HepG2 (cell line): ENCODE measurements around the gene GLIPR1L2. TPM values are rescaled to one million over a fixed set of nuclear protein-coding genes. Genes with fewer than 3 reads are reported as not detected.

Experiments
- ATAC-seq: fragments of 200-7000 bp; cut with Tn5 transposase; 3 replicates; pipeline ENCODE4 v1.9.1; 2020; ENCODE audit warnings: mild to moderate bottlenecking, moderate library complexity
- BruUV-seq: library from RNA; stranded (reverse); fragments of 400-500 nt; replicated peaks from 2 replicates; lab custom pipeline; 2021; lab: Mats Ljungman, UMichigan
- CTCF ChIA-PET: fragments of 300-600 bp; formaldehyde crosslinking; extraction: SDS; loops from one replicate; lab custom pipeline; 2021; ENCODE audit warnings: low total read pairs, inconsistent platforms, low intra/inter-chr PET ratio; lab: Yijun Ruan, JAX
- POLR2A ChIA-PET: fragments of 350-600 bp; sonication (Branson Sonifier 250); formaldehyde crosslinking; loops from one replicate; lab custom pipeline; 2020; ENCODE audit warnings: antibody characterized with exemption, inconsistent platforms; lab: Yijun Ruan, JAX
- DNase-seq: peaks from one replicate; pipeline ENCODE4 v3.0.0-alpha.2; 2015; ENCODE audit warnings: low spot score
- FAIRE-seq: peaks from 3 replicates; lab custom pipeline; 2011; peaks lifted over from hg19 to GRCh38; lab: Jason Lieb, UNC
- H2AFZ ChIP-seq: one replicate; pipeline ENCODE4 v1.6.1; 2011; ENCODE audit warnings: low read length, inconsistent platforms
- H3K27ac ChIP-seq: fragments of 300-600 bp; 3 replicates; pipeline ENCODE4 v1.8.0; 2011; ENCODE audit warnings: mixed run types, mild to moderate bottlenecking, mixed read lengths, low read length, inconsistent platforms; ENCODE audit not compliant: insufficient read depth; ENCODE audit errors: extremely low read length
- H3K27me3 ChIP-seq, 2 experiments: fragments of 200-600 bp in 1 of 2; 2 replicates in 1 of 2; 3 replicates in 1 of 2; pipeline versions ENCODE4 v1.6.0 to v1.8.0; 2011; ENCODE audit warnings: low read length in 2 of 2, mild to moderate bottlenecking in 2 of 2, moderate library complexity in 2 of 2, inconsistent platforms in 1 of 2; ENCODE audit not compliant: insufficient read depth in 2 of 2, control insufficient read depth in 1 of 2
- H3K36me3 ChIP-seq, 2 experiments: fragments of 200-600 bp in 1 of 2; replicated peaks in 1 of 2; 2 replicates in 1 of 2; 3 replicates in 1 of 2; pipeline versions ENCODE4 v1.5.1 to v1.8.0; 2011; ENCODE audit warnings: low read length in 2 of 2, inconsistent platforms in 1 of 2; ENCODE audit not compliant: insufficient read depth in 2 of 2, control insufficient read depth in 1 of 2
- H3K4me1 ChIP-seq: 2 replicates; pipeline ENCODE4 v1.5.1; 2012; ENCODE audit warnings: low read length, inconsistent platforms; ENCODE audit not compliant: insufficient read depth
- H3K4me2 ChIP-seq: 2 replicates; pipeline ENCODE4 v1.6.0; 2011; ENCODE audit warnings: low read depth, low read length, inconsistent platforms
- H3K4me3 ChIP-seq, 3 experiments: fragments of 200-600 bp in 1 of 3; sonication (generic), shearing (Covaris generic) in 1 of 3; replicated peaks in 1 of 3; 2 replicates each; pipeline ENCODE4 v1.5.1; 2011 to 2016; ENCODE audit warnings: low read length in 3 of 3, inconsistent platforms in 2 of 3, low read depth in 2 of 3, mild to moderate bottlenecking in 2 of 3, control low read depth in 1 of 3, mixed read lengths in 1 of 3; ENCODE audit not compliant: insufficient read depth in 1 of 3
- H3K79me2 ChIP-seq: one replicate; pipeline ENCODE4 v1.6.1; 2011; ENCODE audit warnings: low read length, inconsistent platforms; ENCODE audit not compliant: insufficient read depth
- H3K9ac ChIP-seq: 2 replicates; pipeline ENCODE4 v1.6.0; 2011; ENCODE audit warnings: mild to moderate bottlenecking, low read depth, low read length, inconsistent platforms; ENCODE audit not compliant: insufficient read depth
- H3K9me3 ChIP-seq: 2 replicates; pipeline ENCODE4 v1.5.1; 2012; ENCODE audit warnings: mild to moderate bottlenecking, low read length
- H4K20me1 ChIP-seq: 2 replicates; pipeline ENCODE4 v1.6.0; 2011; ENCODE audit warnings: inconsistent platforms, mild to moderate bottlenecking, low read length, moderate library complexity; ENCODE audit not compliant: insufficient read depth
- ATF7-NPFF ChIP-seq: sonication (generic); formaldehyde crosslinking; IDR thresholded peaks from 2 replicates; pipeline ENCODE4 v1.8.1; 2023; ENCODE audit warnings: mild to moderate bottlenecking, low read depth, missing genetic modification reagents, moderate library complexity
- BHLHE40 ChIP-seq: IDR thresholded peaks from 2 replicates; pipeline ENCODE4 v1.6.1; 2011; ENCODE audit warnings: low read length, improper control_type of control experiment
- FOXO1 ChIP-seq: sonication (generic); formaldehyde crosslinking; IDR thresholded peaks from 2 replicates; pipeline ENCODE4 v1.4.0; 2020; ENCODE audit warnings: missing genetic modification reagents
- FUBP1 ChIP-seq: sonication (generic); formaldehyde crosslinking; IDR thresholded peaks from 2 replicates; pipeline ENCODE4 v1.5.1; 2020; ENCODE audit warnings: missing genetic modification reagents, mild to moderate bottlenecking, borderline replicate concordance
- KDM2A ChIP-seq: sonication (generic); formaldehyde crosslinking; IDR thresholded peaks from 2 replicates; pipeline ENCODE4 v1.4.0; 2020; ENCODE audit warnings: low read depth, missing genetic modification reagents, borderline replicate concordance
- MTF1 ChIP-seq: sonication (generic); formaldehyde crosslinking; IDR thresholded peaks from 2 replicates; pipeline ENCODE4 v1.5.0; 2020; ENCODE audit warnings: missing genetic modification reagents
- NR2F6 ChIP-seq, 2 experiments: IDR thresholded peaks; 2 replicates each; pipeline ENCODE4 v1.6.1; 2016; ENCODE audit warnings: antibody characterized with exemption in 1 of 2, mild to moderate bottlenecking in 1 of 2
- TRIM24 ChIP-seq: sonication (generic); formaldehyde crosslinking; IDR thresholded peaks from 2 replicates; pipeline ENCODE4 v1.8.0; 2022; ENCODE audit warnings: mild to moderate bottlenecking, missing genetic modification reagents
- ZBTB38 ChIP-seq: sonication (generic); formaldehyde crosslinking; IDR thresholded peaks from 2 replicates; pipeline ENCODE4 v1.5.1; 2020; ENCODE audit warnings: mild to moderate bottlenecking, missing genetic modification reagents
- ZNF44 ChIP-seq: sonication (generic); formaldehyde crosslinking; IDR thresholded peaks from 2 replicates; pipeline ENCODE4 v1.5.1; 2020; ENCODE audit warnings: mild to moderate bottlenecking, missing genetic modification reagents
- ZNF878 ChIP-seq: sonication (generic); formaldehyde crosslinking; IDR thresholded peaks from 2 replicates; pipeline ENCODE4 v1.8.1; 2023; ENCODE audit warnings: mild to moderate bottlenecking, missing genetic modification reagents, moderate library complexity
- ZSCAN22 ChIP-seq: sonication (generic); formaldehyde crosslinking; IDR thresholded peaks from 2 replicates; pipeline ENCODE4 v1.4.0; 2020; ENCODE audit warnings: mild to moderate bottlenecking, missing genetic modification reagents
- WGBS: methylation state at CpG from one replicate; pipeline ENCODE4 v1.1.6; 2017; ENCODE audit warnings: low lambda C conversion rate; 5-methylcytosine and 5-hydroxymethylcytosine counted together
- in situ Hi-C: cut with HindIII; loops from 2 replicates; pipeline ENCODE4 v1.10.0; 2017; ENCODE audit warnings: low pct_unique_long_range_greater_than_20kb; ENCODE audit not compliant: extremely low pct_ligation_motif_present
- intact Hi-C: fragments of 100-400 bp; cut with micrococcal nuclease; formaldehyde crosslinking; loops from one replicate; pipeline ENCODE4 v1.10.0; 2022; ENCODE audit not compliant: unreplicated experiment
- polyA plus RNA-seq, 8 experiments: library from polyadenylated mRNA; depleted of rRNA in 3 of 8; stranded (reverse) in 7 of 8; unstranded in 1 of 8; fragments of >200 nt; fragmentation: Illumina TruSeq in 4 of 8; extraction: Trizol in 4 of 8; gene quantifications; 2 replicates each; pipeline versions ENCODE4 v1.2.1 to v1.2.3, GENCODE V29; 2011 to 2016; ENCODE audit warnings: low read depth in 4 of 8, missing spikeins in 1 of 8, mixed read lengths in 1 of 8; ENCODE audit not compliant: insufficient read depth in 1 of 8
- total RNA-seq, 5 experiments: library from RNA; depleted of rRNA; stranded (reverse); fragments of >200 nt; fragmentation: Illumina TruSeq; extraction: Trizol; gene quantifications; 2 replicates each; pipeline ENCODE4 v1.2.3, GENCODE V29; 2016; ENCODE audit warnings: low read depth in 1 of 5
- TF ChIP-seq, protein P1 (sequence below): sonication (generic); formaldehyde crosslinking; IDR thresholded peaks from 2 replicates; pipeline ENCODE4 v1.5.1; 2020; ENCODE audit warnings: mild to moderate bottlenecking, missing genetic modification reagents, borderline replicate concordance
- TF ChIP-seq, protein P2 (sequence below): conservative IDR thresholded peaks from 2 replicates; pipeline ENCODE4 v1.6.1; 2018; ENCODE audit warnings: missing genetic modification reagents

Gene GLIPR1L2
- total and polyA plus RNA-seq, 2 of the 13 experiments (the other 11 are each of a cell fraction or from before 2014, with no cell fraction given) = not detected

DNA sequence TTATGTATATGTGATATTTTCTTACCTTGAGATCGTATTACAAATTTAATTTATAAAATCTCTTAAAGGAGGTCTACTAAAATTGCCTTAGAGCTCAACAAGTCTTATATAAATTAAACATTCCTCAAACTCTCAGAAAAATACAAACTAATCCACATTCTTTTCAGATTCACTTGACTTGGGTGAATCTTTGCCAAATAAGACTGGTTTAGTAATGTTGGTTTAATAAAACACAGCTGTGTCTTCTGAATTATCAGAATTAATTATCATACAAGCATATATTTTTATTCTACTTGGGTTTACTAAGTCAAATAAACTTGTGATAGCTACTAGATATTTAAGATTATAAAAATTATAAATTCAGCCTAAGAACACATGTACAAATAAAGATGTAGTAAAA, 13.3 kb downstream of the GLIPR1L2 start:
- no TSS peak for BruUV-seq

More for the DNA sequence above, 13.3 kb downstream of the GLIPR1L2 start:
- H3K4me2 ChIP-seq = no peak overlapping the region
- no peaks in the 10 kb centered on the region for H4K20me1 ChIP-seq
- H3K4me1 ChIP-seq = no peaks in the 10 kb centered on the region
- H3K27ac ChIP-seq = no peak overlapping the region
- POLR2A ChIA-PET = no interaction called here
- no peak for ATAC-seq
- no peaks in the 10 kb centered on the region for H3K36me3 ChIP-seq
- no peak overlapping the region for H2AFZ ChIP-seq
- intact Hi-C loops (no loop called here), in situ Hi-C loops (no loop called here)
- FAIRE-seq = no peak
- no peak overlapping the region for H3K4me3 ChIP-seq
- DNase-seq = no peak
- no peak overlapping the region for H3K9ac ChIP-seq
- H3K79me2 ChIP-seq = no peaks in the 10 kb centered on the region
- no peaks in the 10 kb centered on the region for H3K9me3 ChIP-seq
- 0% methylated on average over 1 of the region's 1 CpG for WGBS
- CTCF ChIA-PET = no interaction called here
- TF ChIP-seq FOXO1 (no peak), ZBTB38 (CRISPR knock-in tag) (no peak), MTF1 (CRISPR knock-in tag) (no peak), ZSCAN22 (CRISPR knock-in tag) (no peak), ATF7-NPFF (CRISPR knock-in tag) (no peak), FUBP1 (CRISPR knock-in tag) (no peak), BHLHE40 (no peak), ZNF44 (no peak), ZNF878 (CRISPR knock-in tag) (no peak), NR2F6 (IDR thresholded peaks at IDR 0.05) (no peak), NR2F6 (CRISPR knock-in tag; IDR thresholded peaks at IDR 0.05) (no peak), KDM2A (CRISPR knock-in tag) (no peak), TRIM24 (no peak)
- TF ChIP-seq, protein P1, sequence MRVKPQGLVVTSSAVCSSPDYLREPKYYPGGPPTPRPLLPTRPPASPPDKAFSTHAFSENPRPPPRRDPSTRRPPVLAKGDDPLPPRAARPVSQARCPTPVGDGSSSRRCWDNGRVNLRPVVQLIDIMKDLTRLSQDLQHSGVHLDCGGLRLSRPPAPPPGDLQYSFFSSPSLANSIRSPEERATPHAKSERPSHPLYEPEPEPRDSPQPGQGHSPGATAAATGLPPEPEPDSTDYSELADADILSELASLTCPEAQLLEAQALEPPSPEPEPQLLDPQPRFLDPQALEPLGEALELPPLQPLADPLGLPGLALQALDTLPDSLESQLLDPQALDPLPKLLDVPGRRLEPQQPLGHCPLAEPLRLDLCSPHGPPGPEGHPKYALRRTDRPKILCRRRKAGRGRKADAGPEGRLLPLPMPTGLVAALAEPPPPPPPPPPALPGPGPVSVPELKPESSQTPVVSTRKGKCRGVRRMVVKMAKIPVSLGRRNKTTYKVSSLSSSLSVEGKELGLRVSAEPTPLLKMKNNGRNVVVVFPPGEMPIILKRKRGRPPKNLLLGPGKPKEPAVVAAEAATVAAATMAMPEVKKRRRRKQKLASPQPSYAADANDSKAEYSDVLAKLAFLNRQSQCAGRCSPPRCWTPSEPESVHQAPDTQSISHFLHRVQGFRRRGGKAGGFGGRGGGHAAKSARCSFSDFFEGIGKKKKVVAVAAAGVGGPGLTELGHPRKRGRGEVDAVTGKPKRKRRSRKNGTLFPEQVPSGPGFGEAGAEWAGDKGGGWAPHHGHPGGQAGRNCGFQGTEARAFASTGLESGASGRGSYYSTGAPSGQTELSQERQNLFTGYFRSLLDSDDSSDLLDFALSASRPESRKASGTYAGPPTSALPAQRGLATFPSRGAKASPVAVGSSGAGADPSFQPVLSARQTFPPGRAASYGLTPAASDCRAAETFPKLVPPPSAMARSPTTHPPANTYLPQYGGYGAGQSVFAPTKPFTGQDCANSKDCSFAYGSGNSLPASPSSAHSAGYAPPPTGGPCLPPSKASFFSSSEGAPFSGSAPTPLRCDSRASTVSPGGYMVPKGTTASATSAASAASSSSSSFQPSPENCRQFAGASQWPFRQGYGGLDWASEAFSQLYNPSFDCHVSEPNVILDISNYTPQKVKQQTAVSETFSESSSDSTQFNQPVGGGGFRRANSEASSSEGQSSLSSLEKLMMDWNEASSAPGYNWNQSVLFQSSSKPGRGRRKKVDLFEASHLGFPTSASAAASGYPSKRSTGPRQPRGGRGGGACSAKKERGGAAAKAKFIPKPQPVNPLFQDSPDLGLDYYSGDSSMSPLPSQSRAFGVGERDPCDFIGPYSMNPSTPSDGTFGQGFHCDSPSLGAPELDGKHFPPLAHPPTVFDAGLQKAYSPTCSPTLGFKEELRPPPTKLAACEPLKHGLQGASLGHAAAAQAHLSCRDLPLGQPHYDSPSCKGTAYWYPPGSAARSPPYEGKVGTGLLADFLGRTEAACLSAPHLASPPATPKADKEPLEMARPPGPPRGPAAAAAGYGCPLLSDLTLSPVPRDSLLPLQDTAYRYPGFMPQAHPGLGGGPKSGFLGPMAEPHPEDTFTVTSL (CRISPR knock-in tag) = no peak
- TF ChIP-seq, protein P2, sequence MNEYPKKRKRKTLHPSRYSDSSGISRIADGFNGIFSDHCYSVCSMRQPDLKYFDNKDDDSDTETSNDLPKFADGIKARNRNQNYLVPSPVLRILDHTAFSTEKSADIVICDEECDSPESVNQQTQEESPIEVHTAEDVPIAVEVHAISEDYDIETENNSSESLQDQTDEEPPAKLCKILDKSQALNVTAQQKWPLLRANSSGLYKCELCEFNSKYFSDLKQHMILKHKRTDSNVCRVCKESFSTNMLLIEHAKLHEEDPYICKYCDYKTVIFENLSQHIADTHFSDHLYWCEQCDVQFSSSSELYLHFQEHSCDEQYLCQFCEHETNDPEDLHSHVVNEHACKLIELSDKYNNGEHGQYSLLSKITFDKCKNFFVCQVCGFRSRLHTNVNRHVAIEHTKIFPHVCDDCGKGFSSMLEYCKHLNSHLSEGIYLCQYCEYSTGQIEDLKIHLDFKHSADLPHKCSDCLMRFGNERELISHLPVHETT (CRISPR knock-in tag) = no peak
- TF ChIP-seq, all 625 proteins: peak for 0
- no peaks in the 10 kb centered on the region; a peak in 1 of 5 replicates for H3K27me3 ChIP-seq
